K562 (cell line): ENCODE data around the gene GIMAP8. TPM values are rescaled to one million over a fixed set of nuclear protein-coding genes. Genes with fewer than 3 reads are reported as not detected.

Experiments used
- CBX1 ChIP-seq: sonication (generic); IDR thresholded peaks from 2 replicates; pipeline ENCODE4 v1.6.1; 2016; ENCODE audit warnings: antibody characterized with exemption, low read depth, mild to moderate bottlenecking
- ELF4 ChIP-seq: fragments of 450-650 bp; formaldehyde crosslinking; IDR thresholded peaks from 2 replicates; pipeline ENCODE4 v1.4.0; 2022; ENCODE audit warnings: missing genetic modification characterization
- KAT7 ChIP-seq: sonication (generic); formaldehyde crosslinking; IDR thresholded peaks from 2 replicates; pipeline ENCODE4 v1.8.0; 2022; ENCODE audit warnings: missing genetic modification reagents, mild to moderate bottlenecking, borderline replicate concordance
- MAFG ChIP-seq: fragments of 450-650 bp; conservative IDR thresholded peaks from 2 replicates; pipeline ENCODE4 v1.6.1; 2016; ENCODE audit warnings: missing genetic modification characterization, missing compliant biosample characterization
- MBD2 ChIP-seq: sonication (generic); IDR thresholded peaks from 2 replicates; pipeline ENCODE4 v1.6.1; 2016; ENCODE audit warnings: low read depth, borderline replicate concordance
- MYBL2 ChIP-seq, 2 experiments: fragments of 450-650 bp in 1 of 2; sonication (generic) in 1 of 2; formaldehyde crosslinking in 1 of 2; IDR thresholded peaks; 2 replicates each; pipeline versions ENCODE4 v1.6.1 to v1.8.1; 2017 to 2022; ENCODE audit warnings: borderline replicate concordance in 1 of 2, inconsistent platforms in 1 of 2, low read depth in 1 of 2, mild to moderate bottlenecking in 1 of 2, missing genetic modification reagents in 1 of 2, moderate library complexity in 1 of 2
- PCBP1 ChIP-seq: fragments of 200-400 bp; formaldehyde crosslinking; IDR thresholded peaks from 2 replicates; pipeline ENCODE4 v1.6.1; 2018; ENCODE audit warnings: mild to moderate bottlenecking, low read depth, low read length; ENCODE audit not compliant: poor library complexity, severe bottlenecking
- PYGO2 ChIP-seq: fragments of 450-650 bp; IDR thresholded peaks from 2 replicates; pipeline ENCODE4 v1.6.1; 2016; ENCODE audit warnings: mild to moderate bottlenecking, missing genetic modification characterization, moderate library complexity, missing compliant biosample characterization
- TAF9B ChIP-seq: fragments of 450-650 bp; IDR thresholded peaks from 2 replicates; pipeline ENCODE4 v1.6.1; 2018; ENCODE audit warnings: mild to moderate bottlenecking; ENCODE audit not compliant: partially characterized antibody
- TBL1XR1 ChIP-seq, 2 experiments: IDR thresholded peaks; 2 replicates each; pipeline ENCODE4 v1.6.1; 2012; ENCODE audit warnings: improper control_type of control experiment in 2 of 2, low read length in 2 of 2, mild to moderate bottlenecking in 1 of 2
- TRIM24 ChIP-seq, 2 experiments: fragments of 450-650 bp; IDR thresholded peaks; 2 replicates each; pipeline ENCODE4 v1.6.1; 2016
- ZNF785 ChIP-seq: fragments of 250-450 bp; sonication (Bioruptor Pico); IDR thresholded peaks from 2 replicates; pipeline ENCODE4 v1.4.0; 2020; ENCODE audit warnings: mild to moderate bottlenecking
- polyA plus RNA-seq, 8 experiments: library from polyadenylated mRNA; depleted of rRNA in 4 of 8; stranded (reverse) in 5 of 8; unstranded in 3 of 8; fragments of >200 nt; fragmentation: Nextera tagmentation in 2 of 8; fragmentation: Illumina TruSeq in 1 of 8; extraction: Ambion mirVana in 2 of 8; extraction: Trizol in 1 of 8; gene quantifications; 2 replicates each; pipeline versions ENCODE4 v1.2.1 to v1.2.3, GENCODE V29; 2011 to 2014; ENCODE audit warnings: inconsistent platforms in 1 of 8, missing spikeins in 1 of 8
- total RNA-seq, 7 experiments: library from RNA; depleted of rRNA in 6 of 7; stranded (reverse); fragments of >200 nt in 6 of 7; fragmentation: Illumina TruSeq in 2 of 7; extraction: Trizol in 2 of 7; gene quantifications; 2 replicates each; pipeline versions ENCODE4 v1.2.1 to v1.2.3, GENCODE V29; 2011 to 2021; ENCODE audit warnings: low replicate concordance in 1 of 7
- TF ChIP-seq, protein P1 (sequence below): sonication (generic); formaldehyde crosslinking; IDR thresholded peaks from 2 replicates; pipeline ENCODE4 v1.8.0; 2022; ENCODE audit warnings: missing genetic modification reagents, mild to moderate bottlenecking, borderline replicate concordance
- TF ChIP-seq, protein P2 (sequence below): fragments of 200-800 bp; sonication (Bioruptor generic); IDR thresholded peaks from 2 replicates; pipeline ENCODE4 v1.6.1; 2017; ENCODE audit warnings: missing genetic modification characterization, missing compliant biosample characterization
- TF ChIP-seq, protein P3 (sequence below): fragments of 250-450 bp; sonication (Bioruptor Pico); IDR thresholded peaks from 2 replicates; pipeline ENCODE4 v1.5.0; 2020; ENCODE audit warnings: mild to moderate bottlenecking, borderline replicate concordance
- TF ChIP-seq, protein P4 (sequence below): fragments of 250-450 bp; sonication (Bioruptor Pico); IDR thresholded peaks from 2 replicates; pipeline ENCODE4 v1.4.0; 2020; ENCODE audit warnings: mild to moderate bottlenecking, moderate library complexity

The GIMAP8 gene
- total and polyA plus RNA-seq, 9 of the 15 experiments (the other 6 are each of a cell fraction or from before 2014, with no cell fraction given), result not detected

DNA sequence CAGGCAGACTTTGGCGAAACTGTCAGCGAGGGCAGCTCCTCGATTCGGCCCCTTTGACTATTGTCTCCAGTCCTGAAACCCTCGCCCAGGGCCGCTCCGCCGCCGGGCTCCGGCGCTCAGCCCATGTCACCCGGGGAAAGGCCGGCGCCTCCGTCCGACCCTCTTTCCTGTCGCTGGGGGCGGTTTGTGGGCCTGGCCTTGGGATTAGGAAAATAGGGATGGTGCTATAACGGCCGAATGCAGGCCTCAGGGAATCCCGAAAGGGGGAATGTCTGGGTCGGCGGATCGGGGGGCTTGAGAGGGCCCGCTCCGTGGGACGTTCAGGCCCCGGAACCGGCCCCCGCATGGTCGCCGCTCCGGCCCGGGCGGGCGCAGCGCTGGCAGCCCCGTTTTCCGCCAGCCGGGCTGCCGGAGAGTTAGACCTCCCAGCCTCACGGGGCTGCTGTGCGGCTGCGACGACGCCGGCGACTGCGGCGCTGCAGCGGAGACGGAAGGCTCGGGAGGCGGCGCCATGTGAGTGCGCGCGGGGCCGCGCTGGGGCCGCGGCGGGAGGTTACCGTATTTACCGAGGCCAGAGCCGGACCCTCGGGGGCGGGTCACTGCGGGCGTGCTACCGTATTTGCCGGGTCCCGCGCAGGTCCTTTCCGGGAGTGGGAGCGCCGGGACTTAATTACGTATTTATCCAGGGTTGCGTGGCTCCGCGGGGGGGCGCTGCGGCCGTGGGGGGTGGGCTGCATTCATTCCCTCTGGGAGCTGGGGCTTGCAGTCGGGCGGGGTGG lies 45.4 kb upstream of the GIMAP8 start (continued):
- no peak for TF ChIP-seq ZNF785
- no peak for TF ChIP-seq MAFG (tag)
- peak; percentile 36 for TF ChIP-seq PCBP1
- no peak for TF ChIP-seq TRIM24 (IDR thresholded peaks at IDR 0.05)
- no peak for TF ChIP-seq TAF9B
- TF ChIP-seq, protein P1, sequence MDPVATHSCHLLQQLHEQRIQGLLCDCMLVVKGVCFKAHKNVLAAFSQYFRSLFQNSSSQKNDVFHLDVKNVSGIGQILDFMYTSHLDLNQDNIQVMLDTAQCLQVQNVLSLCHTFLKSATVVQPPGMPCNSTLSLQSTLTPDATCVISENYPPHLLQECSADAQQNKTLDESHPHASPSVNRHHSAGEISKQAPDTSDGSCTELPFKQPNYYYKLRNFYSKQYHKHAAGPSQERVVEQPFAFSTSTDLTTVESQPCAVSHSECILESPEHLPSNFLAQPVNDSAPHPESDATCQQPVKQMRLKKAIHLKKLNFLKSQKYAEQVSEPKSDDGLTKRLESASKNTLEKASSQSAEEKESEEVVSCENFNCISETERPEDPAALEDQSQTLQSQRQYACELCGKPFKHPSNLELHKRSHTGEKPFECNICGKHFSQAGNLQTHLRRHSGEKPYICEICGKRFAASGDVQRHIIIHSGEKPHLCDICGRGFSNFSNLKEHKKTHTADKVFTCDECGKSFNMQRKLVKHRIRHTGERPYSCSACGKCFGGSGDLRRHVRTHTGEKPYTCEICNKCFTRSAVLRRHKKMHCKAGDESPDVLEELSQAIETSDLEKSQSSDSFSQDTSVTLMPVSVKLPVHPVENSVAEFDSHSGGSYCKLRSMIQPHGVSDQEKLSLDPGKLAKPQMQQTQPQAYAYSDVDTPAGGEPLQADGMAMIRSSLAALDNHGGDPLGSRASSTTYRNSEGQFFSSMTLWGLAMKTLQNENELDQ (CRISPR knock-in tag), result peak; percentile 98
- TF ChIP-seq, protein P2, sequence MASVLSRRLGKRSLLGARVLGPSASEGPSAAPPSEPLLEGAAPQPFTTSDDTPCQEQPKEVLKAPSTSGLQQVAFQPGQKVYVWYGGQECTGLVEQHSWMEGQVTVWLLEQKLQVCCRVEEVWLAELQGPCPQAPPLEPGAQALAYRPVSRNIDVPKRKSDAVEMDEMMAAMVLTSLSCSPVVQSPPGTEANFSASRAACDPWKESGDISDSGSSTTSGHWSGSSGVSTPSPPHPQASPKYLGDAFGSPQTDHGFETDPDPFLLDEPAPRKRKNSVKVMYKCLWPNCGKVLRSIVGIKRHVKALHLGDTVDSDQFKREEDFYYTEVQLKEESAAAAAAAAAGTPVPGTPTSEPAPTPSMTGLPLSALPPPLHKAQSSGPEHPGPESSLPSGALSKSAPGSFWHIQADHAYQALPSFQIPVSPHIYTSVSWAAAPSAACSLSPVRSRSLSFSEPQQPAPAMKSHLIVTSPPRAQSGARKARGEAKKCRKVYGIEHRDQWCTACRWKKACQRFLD (CRISPR knock-in tag), result peak; percentile 93
- TF ChIP-seq KAT7 (CRISPR knock-in tag), result peak; percentile 85; the same call in 1 of the 2 replicates
- peak; percentile 82 for TF ChIP-seq CBX1
- no peak for TF ChIP-seq MYBL2 (IDR thresholded peaks at IDR 0.05; ENCODE audit: low read depth)
- TF ChIP-seq MYBL2 (CRISPR knock-in tag; IDR thresholded peaks at IDR 0.05; ENCODE audit: borderline replicate concordance), result no peak
- TF ChIP-seq TBL1XR1 (IDR thresholded peaks at IDR 0.05; ENCODE audit: low read length in 2 of 2), result peak; percentile 90 to 92; a peak in 3 of 4 replicates
- TF ChIP-seq ELF4, result no peak
- TF ChIP-seq, protein P3, sequence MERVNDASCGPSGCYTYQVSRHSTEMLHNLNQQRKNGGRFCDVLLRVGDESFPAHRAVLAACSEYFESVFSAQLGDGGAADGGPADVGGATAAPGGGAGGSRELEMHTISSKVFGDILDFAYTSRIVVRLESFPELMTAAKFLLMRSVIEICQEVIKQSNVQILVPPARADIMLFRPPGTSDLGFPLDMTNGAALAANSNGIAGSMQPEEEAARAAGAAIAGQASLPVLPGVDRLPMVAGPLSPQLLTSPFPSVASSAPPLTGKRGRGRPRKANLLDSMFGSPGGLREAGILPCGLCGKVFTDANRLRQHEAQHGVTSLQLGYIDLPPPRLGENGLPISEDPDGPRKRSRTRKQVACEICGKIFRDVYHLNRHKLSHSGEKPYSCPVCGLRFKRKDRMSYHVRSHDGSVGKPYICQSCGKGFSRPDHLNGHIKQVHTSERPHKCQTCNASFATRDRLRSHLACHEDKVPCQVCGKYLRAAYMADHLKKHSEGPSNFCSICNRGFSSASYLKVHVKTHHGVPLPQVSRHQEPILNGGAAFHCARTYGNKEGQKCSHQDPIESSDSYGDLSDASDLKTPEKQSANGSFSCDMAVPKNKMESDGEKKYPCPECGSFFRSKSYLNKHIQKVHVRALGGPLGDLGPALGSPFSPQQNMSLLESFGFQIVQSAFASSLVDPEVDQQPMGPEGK, result no peak
- TF ChIP-seq PYGO2 (tag), result no peak
- no peak for TF ChIP-seq MBD2
- TF ChIP-seq, protein P4, sequence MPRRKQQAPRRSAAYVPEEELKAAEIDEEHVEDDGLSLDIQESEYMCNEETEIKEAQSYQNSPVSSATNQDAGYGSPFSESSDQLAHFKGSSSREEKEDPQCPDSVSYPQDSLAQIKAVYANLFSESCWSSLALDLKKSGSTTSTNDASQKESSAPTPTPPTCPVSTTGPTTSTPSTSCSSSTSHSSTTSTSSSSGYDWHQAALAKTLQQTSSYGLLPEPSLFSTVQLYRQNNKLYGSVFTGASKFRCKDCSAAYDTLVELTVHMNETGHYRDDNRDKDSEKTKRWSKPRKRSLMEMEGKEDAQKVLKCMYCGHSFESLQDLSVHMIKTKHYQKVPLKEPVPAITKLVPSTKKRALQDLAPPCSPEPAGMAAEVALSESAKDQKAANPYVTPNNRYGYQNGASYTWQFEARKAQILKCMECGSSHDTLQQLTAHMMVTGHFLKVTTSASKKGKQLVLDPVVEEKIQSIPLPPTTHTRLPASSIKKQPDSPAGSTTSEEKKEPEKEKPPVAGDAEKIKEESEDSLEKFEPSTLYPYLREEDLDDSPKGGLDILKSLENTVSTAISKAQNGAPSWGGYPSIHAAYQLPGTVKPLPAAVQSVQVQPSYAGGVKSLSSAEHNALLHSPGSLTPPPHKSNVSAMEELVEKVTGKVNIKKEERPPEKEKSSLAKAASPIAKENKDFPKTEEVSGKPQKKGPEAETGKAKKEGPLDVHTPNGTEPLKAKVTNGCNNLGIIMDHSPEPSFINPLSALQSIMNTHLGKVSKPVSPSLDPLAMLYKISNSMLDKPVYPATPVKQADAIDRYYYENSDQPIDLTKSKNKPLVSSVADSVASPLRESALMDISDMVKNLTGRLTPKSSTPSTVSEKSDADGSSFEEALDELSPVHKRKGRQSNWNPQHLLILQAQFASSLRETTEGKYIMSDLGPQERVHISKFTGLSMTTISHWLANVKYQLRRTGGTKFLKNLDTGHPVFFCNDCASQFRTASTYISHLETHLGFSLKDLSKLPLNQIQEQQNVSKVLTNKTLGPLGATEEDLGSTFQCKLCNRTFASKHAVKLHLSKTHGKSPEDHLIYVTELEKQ, result no peak
